Measurements from ENCODE around the gene ANKRD33B. TPM values are rescaled to one million over a fixed set of nuclear protein-coding genes. Genes with fewer than 3 reads are reported as not detected.

Gene ANKRD33B
- polyA plus RNA-seq, 1 donor (not counting 4 experiments of a cell fraction or from before 2014, with no cell fraction given), result 1.9 TPM

DNA sequence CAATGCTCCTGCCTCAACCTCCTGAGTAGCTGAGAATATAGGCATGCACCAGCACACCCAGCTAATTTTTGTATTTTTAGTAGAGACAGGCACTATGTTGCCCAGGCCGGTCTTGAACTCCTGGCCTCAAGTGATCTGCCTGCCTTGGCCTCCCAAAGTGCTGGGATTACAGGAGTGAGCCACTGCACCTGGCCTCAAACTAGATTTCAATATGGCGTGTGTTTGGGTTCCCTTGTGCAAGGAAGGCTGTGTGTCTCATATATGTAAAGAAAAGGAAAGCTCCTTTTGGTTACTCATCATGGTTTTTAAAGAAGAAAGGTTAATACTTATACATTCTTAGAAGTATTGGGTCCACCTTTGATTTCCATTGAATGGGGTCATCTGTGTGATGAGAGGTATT is 70.7 kb downstream of the ANKRD33B start:
- Histone ChIP-seq H3K36me3 (ENCODE audit: control insufficient read depth in 2 of 2, extremely low read depth in 1 of 2, insufficient read depth in 2 of 2, low read length in 2 of 2) (no peaks in the 10 kb centered on the region), H3K9me3 (ENCODE audit: control insufficient read depth, low read depth, low read length) (peaks cover 4% of the 10 kb centered on the region), H3K79me2 (ENCODE audit: control insufficient read depth, insufficient read depth, low read length) (peaks cover 3% of the 10 kb centered on the region), H3K9me1 (ENCODE audit: control insufficient read depth, extremely low read depth, insufficient read depth, low read length) (no peaks in the 10 kb centered on the region), H2AFZ (ENCODE audit: control insufficient read depth, low read length) (no peak overlapping the region), H3K4me1 (ENCODE audit: control insufficient read depth, extremely low read depth, insufficient read depth, low read length) (peaks cover 15% of the 10 kb centered on the region), H3K4me3 (ENCODE audit: control insufficient read depth in 2 of 3, extremely low read depth in 1 of 3, insufficient read depth in 2 of 3, low read depth in 1 of 3, low read length in 3 of 3) (no peak overlapping the region), H3K9ac (ENCODE audit: control insufficient read depth, extremely low read depth, insufficient read depth, low read length) (no peak overlapping the region), H3K4me2 (ENCODE audit: control insufficient read depth, extremely low read depth, insufficient read depth, low read depth, low read length) (no peak overlapping the region), H4K20me1 (ENCODE audit: control insufficient read depth, extremely low read depth, insufficient read depth, low read length) (no peaks in the 10 kb centered on the region), H3K27me3 (ENCODE audit: control insufficient read depth, extremely low read depth, insufficient read depth, low read length) (no peaks in the 10 kb centered on the region), H3K27ac (ENCODE audit: control insufficient read depth, insufficient read depth, low read length) (no peak overlapping the region)
- dilution Hi-C loops (cut with MboI; ENCODE audit: extremely low pct_ligation_motif_present, low sequenced_read_pairs), result no loop called here
- no peak for DNase-seq (ENCODE audit: low read depth, low spot score)
- FAIRE-seq, result no peak
- no peak for TF ChIP-seq EZH2 (IDR thresholded peaks at IDR 0.05; ENCODE audit: low read length)
- TF ChIP-seq, protein P1, sequence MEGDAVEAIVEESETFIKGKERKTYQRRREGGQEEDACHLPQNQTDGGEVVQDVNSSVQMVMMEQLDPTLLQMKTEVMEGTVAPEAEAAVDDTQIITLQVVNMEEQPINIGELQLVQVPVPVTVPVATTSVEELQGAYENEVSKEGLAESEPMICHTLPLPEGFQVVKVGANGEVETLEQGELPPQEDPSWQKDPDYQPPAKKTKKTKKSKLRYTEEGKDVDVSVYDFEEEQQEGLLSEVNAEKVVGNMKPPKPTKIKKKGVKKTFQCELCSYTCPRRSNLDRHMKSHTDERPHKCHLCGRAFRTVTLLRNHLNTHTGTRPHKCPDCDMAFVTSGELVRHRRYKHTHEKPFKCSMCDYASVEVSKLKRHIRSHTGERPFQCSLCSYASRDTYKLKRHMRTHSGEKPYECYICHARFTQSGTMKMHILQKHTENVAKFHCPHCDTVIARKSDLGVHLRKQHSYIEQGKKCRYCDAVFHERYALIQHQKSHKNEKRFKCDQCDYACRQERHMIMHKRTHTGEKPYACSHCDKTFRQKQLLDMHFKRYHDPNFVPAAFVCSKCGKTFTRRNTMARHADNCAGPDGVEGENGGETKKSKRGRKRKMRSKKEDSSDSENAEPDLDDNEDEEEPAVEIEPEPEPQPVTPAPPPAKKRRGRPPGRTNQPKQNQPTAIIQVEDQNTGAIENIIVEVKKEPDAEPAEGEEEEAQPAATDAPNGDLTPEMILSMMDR (optimal IDR thresholded peaks at IDR 0.05 in 1 of 3, IDR thresholded peaks at IDR 0.05 in 1 of 3, conservative IDR thresholded peaks at IDR 0.05 in 1 of 3; ENCODE audit: extremely low read depth in 1 of 3, insufficient read depth in 2 of 3, low read length in 3 of 3), result no peak

DNA sequence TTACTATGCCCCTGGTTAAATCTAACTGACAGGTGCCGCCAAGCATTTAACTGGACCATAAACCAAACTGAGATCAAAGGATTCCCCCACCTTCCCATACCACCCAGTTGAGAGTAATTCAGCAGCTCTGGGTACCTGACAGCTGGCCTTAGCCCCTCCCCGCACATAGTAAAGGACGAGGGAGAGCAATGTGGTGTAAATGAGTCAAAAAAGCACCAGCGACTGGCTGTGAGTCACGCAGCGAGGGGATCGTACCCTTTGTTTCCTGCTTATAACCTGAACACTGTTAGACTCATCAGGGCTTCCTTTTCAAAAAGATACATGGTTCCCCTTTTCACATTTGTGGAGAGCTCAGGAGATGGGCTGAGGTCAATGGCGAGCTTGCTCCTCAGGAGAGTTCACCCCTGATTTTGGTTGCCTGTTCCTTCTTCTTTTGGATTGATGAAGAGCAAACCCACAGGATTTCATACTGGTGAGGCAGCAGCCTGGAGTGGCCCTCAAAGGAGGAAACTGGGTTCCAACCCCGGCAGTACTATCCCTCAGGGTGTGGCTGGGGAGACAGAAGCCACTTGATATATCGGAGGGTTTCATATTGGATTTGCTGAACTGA is 71.5 kb downstream of the ANKRD33B start:
- Histone ChIP-seq H3K27ac (ENCODE audit: control insufficient read depth, insufficient read depth, low read length) (peak overlapping the region; percentile 3), H3K4me1 (ENCODE audit: control insufficient read depth, extremely low read depth, insufficient read depth, low read length) (peaks cover 13% of the 10 kb centered on the region), H3K4me3 (ENCODE audit: control insufficient read depth in 2 of 3, extremely low read depth in 1 of 3, insufficient read depth in 2 of 3, low read depth in 1 of 3, low read length in 3 of 3) (no peak overlapping the region), H3K27me3 (ENCODE audit: control insufficient read depth, extremely low read depth, insufficient read depth, low read length) (no peaks in the 10 kb centered on the region), H3K9me1 (ENCODE audit: control insufficient read depth, extremely low read depth, insufficient read depth, low read length) (no peaks in the 10 kb centered on the region), H3K36me3 (ENCODE audit: control insufficient read depth in 2 of 2, extremely low read depth in 1 of 2, insufficient read depth in 2 of 2, low read length in 2 of 2) (no peaks in the 10 kb centered on the region), H3K79me2 (ENCODE audit: control insufficient read depth, insufficient read depth, low read length) (peaks cover 3% of the 10 kb centered on the region), H4K20me1 (ENCODE audit: control insufficient read depth, extremely low read depth, insufficient read depth, low read length) (no peaks in the 10 kb centered on the region), H2AFZ (ENCODE audit: control insufficient read depth, low read length) (peak overlapping the region; percentile 23), H3K4me2 (ENCODE audit: control insufficient read depth, extremely low read depth, insufficient read depth, low read depth, low read length) (peak overlapping the region; percentile 33), H3K9ac (ENCODE audit: control insufficient read depth, extremely low read depth, insufficient read depth, low read length) (no peak overlapping the region), H3K9me3 (ENCODE audit: control insufficient read depth, low read depth, low read length) (no peaks in the 10 kb centered on the region)
- TF ChIP-seq, protein P1 (optimal IDR thresholded peaks at IDR 0.05 in 1 of 3, IDR thresholded peaks at IDR 0.05 in 1 of 3, conservative IDR thresholded peaks at IDR 0.05 in 1 of 3; ENCODE audit: extremely low read depth in 1 of 3, insufficient read depth in 2 of 3, low read length in 3 of 3), result no peak
- TF ChIP-seq EZH2 (IDR thresholded peaks at IDR 0.05; ENCODE audit: low read length), result no peak
- DNase-seq (ENCODE audit: low read depth, low spot score) (no peak), FAIRE-seq (no peak)
- dilution Hi-C loops (cut with MboI; ENCODE audit: extremely low pct_ligation_motif_present, low sequenced_read_pairs), result no loop called here

Measured in keratinocyte (primary cell).